Tongue (tissue), 2 donors: ENCODE data around the gene WDR12. TPM values are rescaled to one million over a fixed set of nuclear protein-coding genes. Genes with fewer than 3 reads are reported as not detected.
"Not testable (repeated sequence)": the region's sequence is repeated elsewhere in the genome, so short reads cannot be mapped to it uniquely, and the experiment has no call there.

Source experiments
- DNase-seq: peaks from one replicate; pipeline ENCODE4 v3.0.0-alpha.2; 2015
- total RNA-seq: library from RNA; depleted of rRNA; stranded (reverse); fragments of >200 nt; gene quantifications from one replicate; pipeline ENCODE4 v1.2.3, GENCODE V29; 2014

Gene WDR12
- 36.8 TPM for total RNA-seq

DNA sequence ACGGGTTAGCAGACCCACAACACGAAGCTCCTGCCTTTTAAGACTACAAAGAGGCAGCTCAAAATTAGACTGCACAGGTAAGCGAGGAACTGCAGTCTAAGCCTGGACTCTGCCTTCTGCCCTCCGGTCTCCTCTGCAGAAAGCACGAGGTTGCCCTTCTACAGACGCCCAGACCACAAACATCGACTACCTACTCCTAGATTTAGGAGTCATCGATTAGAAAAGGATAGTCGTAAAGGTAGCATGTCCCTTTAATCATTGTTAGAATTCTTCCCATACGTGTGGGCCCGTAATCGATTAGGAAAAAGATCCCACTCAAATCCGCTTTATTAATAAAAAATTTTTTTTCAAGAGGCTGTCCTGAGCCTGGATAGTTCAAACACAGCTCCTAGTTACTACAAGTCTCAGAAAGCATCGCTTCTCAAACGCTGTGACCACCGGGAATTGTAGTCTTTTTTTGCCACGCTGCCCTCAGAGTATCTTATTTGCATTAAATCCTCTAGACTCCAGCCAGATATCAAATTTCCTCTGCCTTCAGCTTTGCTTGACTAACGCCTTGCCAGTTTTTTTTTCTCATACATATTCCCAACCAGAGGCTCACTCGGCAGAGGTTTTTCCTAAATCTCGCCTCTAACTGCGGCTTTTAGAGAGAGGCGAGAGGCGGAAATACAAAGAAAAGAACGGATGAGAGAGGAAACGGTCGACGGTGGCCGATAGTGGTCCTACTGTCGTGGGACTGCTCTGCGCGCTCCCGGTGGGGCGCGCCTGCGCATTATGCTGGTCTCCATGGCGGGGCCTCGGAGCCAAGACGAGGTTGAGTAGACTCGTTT lies at the start of gene WDR12, which contains the start of gene CARF:
TSS of gene WDR12 (minus strand) at position 162 of the 830 bp plus-strand sequence. CDS start 197 bp downstream, outside the sequence.
TSS of gene CARF (plus strand) at position 764 of the 830 bp plus-strand sequence. CDS start 29,628 bp downstream, outside the sequence.
- peak; percentile 98 for DNase-seq

DNA sequence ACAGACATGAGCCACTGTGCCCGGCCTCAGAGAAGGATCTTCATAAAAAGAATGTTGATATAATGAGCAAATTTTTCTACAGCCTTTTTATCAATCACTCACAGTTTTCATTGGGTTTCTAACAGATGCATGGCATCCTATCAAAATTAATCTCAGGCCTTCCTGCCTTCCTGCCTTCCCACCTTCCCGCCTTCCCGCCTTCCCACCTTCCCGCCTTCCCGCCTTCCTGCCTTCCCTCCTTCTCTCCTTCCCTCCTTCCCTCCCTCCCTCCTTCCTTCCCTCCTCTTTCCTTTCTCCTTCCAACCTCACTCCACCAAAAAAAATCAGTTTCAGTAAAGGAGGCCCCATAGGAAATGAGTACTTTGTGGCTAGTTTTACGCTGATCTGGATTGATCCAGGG lies 49.1 kb upstream of the WDR12 start:
- DNase-seq: no peak

GRCh38 chr2:202950592-202950991 lies 39.1 kb upstream of the WDR12 start:
- DNase-seq: peak; percentile 3

- not testable (repeated sequence) for DNase-seq
Measured at GRCh38 chr2:202949333-202949732, 37.9 kb upstream of the WDR12 start.

- DNase-seq: no peak
Measured at GRCh38 chr2:202945497-202945896, 34.0 kb upstream of the WDR12 start.

- DNase-seq: no peak
Measured at GRCh38 chr2:202944816-202945215, 33.3 kb upstream of the WDR12 start.

DNA sequence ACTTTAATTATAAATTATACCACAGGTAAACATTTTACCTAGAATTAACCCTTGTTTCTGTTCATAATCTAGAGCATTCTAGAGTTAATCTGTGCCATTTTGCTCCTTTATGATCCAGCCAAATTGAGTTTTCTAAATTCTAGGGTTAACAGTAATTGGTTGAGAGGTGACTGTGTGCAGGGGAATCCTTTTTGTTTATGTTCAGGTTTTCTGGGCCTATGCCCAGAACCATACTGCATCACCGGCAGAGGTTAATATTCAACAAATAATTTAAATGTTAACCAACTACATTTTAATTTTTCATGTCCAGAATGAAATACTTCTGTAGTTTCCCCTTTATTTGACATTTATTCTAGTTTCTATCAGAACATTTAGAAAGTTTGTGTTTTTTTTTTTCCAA lies 32.9 kb upstream of the WDR12 start:
- no peak for DNase-seq

GRCh38 chr2:202941771-202942170 lies 30.3 kb upstream of the WDR12 start:
- DNase-seq: no peak

DNA sequence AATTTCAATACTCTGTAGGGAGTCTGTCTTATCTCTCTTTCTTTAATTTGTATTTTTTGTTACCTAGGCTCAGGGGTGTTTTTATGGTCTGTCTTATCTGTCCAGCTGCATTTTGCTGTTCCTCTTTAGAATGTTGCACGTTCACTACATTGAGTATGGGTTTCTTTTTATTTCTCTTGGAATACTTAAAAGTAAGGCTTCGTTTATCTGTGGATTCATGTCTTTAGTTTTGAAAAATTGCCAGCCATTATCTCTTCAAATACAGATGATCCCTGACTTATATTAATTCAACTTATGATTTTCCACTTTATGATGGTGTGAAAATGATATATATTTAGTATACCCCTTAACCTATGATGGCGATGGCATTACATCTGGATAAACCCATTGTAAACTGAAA lies 27.5 kb upstream of the WDR12 start:
- no peak for DNase-seq

DNA sequence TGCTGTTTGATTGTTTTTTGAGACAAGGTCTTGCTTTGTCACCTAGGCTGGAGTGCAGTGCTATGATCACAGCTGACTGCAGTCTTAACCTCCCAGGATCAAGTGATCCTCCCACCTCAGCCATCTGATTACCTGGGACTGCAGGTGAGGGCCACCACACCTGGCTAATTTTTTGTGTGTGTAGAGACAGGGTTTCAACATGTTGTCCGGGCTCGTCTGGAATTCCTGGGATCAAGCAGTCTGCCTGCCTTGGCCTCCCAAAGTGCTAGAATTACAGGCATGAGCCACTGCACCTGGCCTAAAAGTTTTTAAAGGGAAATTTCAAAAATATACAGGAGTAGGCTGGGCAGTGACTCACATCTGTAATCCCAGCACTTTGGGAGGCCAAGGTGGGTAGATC lies 23.0 kb upstream of the WDR12 start:
- no peak for DNase-seq

DNA sequence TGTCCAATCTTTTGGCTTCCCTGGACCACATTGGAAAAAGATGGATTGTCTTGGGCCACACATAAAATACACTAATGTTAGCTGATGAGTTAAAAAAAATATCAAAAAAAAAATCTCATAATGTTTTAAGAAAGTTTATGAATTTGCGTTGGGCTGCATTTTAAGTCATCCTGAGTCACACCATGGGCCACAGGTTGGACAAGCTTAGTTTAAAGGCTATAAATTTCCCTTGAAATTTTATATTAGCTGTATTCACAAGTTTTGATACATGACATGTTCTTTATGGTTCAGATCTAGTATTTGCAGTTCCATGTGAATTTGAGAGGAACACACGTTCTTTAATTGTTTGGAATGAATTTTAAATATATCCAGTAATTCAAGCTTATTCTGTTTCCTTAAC lies 22.5 kb upstream of the WDR12 start:
- DNase-seq: no peak

- DNase-seq: no peak
Measured at GRCh38 chr2:202933139-202933510, 21.7 kb upstream of the WDR12 start.

DNA sequence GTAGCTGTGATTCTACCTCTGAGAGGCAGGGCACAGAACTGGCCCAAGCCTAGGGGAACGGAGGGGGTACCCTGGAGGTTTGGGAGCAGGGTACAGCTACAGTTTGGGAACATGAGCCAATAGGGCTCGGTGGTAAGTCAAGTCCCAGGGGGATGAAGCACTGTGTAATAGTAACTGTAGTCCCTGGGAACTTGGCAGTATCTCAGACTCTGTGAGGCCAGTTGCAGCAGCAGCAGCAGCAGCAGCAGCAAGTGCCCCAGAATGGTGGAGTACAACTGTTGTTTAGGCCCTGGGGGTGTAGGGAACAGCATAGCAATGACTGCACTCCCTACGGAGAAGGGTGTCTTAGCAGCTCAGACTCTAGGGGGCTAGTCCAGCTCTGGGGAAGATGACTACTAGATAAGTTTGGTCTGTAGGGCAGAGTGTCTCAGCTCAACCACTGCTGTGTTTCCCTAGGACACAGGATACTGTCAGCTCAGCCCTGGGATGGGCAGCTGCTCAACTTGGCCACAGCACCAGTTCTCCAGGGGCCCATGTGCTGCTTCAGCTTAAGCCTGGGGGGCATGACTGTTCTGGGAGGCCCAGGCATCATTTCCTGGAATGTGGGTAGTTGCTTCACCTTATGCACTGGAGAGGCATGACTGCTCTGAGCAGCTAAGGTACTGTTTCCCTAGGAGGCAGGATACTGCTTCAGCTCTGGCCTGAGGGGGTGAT lies 21.1 kb upstream of the WDR12 start:
- peak; percentile 26 for DNase-seq

- no peak for DNase-seq
Measured at GRCh38 chr2:202918860-202919259, 7.4 kb upstream of the WDR12 start.

- peak; percentile 24 for DNase-seq
Measured at GRCh38 chr2:202912342-202913201, 1.1 kb upstream of the WDR12 start.

DNA sequence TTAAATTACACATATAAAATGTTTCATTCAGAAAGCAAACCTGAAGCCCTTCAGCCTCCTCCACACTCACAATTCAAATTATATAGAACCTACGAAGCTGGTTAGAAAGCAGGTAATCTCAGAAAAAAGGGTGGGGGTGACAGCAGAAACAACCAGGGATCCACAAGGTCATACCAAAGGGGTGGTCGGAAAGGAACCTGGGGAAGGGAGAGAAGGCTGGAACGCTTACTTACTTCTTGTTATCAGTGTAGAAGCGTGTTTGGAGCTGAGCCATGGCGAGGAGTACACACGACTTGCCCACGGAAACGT lies 316 bp downstream of the WDR12 start:
- DNase-seq: no peak

GRCh38 chr2:202910698-202911097 lies 775 bp downstream of the WDR12 start:
- no peak for DNase-seq

DNA sequence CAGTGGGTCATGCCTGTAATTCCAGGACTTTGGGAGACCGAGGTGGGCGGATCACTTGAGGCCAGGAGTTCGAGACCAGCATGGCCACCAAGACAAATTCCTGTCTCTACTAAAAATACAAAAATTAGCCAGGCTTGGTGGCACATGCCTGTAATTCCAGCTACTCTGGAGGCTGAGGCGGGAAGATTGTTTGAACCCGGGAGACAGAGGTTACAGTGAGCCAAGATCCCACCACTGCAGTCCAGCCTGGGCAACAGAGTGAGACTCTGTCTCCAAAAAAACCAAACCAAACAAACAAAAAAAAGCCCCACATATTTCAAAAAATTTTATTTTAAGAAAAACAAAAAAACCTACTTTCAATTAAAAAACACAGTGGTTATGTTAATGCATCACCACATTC lies 1.2 kb downstream of the WDR12 start:
- not testable (repeated sequence) for DNase-seq

DNA sequence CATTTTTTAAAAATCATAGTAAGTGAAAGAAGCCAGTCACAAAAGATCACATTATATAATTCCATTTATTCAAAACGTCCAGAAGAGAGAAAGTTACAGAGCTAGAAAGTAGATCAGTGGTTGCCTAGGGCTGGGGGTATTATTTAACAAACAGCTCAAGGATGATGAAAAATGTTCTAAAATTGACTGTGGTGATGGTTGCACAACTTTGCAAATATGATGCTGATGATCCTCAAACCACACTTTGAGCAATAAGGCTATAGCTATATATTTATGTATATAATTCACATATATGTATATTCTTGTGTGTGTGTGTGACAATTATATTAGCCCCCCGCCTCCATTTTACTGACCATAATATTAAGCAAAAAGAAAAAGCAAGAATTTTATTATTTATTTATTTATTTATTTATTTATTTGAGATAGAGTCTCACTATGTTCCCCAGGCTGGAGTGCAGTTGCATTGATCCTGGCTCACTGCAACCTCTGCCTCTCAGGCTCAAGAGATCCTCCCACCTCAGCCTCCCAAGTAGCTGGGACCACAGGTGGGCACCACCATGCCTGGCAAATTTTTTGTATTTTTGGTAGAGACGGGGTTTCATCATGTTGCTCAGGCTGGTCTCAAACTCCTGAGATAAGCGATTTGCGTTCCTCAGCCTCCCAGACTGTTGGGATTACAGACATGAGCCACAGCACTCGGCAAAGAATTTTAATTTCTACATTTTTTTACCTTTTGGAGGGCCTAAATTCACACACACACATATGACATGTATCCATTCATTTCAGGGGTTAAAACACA lies 1.9 kb downstream of the WDR12 start:
- DNase-seq: no peak

DNA sequence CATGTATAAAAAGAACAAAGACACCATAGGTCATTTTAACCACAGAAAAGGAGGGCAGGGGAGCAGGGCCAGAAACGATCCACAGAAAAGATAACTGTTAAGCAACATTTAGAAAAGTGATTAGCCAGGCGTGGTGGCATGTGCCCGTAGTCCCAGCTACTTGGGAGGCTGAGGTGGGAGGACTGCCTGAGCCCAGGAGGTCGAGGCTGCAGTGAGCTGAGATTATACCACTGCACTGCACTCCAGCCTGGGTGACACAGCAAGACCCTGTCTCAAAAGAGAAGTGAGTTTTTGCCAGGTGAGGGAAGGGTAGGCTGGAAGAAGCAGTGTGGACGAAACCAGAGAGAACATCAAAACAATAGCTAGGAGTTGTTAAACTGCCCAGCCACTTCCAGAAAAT lies 3.3 kb downstream of the WDR12 start:
- no peak for DNase-seq

- DNase-seq: not testable (repeated sequence)
Measured at GRCh38 chr2:202905507-202905906, 6.0 kb downstream of the WDR12 start.

- no peak for DNase-seq
Measured at GRCh38 chr2:202885190-202885589, 26.3 kb downstream of the WDR12 start.
